ENCODE data around the gene TUFM.
"Not testable (repeated sequence)": the region's sequence is repeated elsewhere in the genome, so short reads cannot be mapped to it uniquely, and the experiment has no call there.

Gene TUFM

DNA sequence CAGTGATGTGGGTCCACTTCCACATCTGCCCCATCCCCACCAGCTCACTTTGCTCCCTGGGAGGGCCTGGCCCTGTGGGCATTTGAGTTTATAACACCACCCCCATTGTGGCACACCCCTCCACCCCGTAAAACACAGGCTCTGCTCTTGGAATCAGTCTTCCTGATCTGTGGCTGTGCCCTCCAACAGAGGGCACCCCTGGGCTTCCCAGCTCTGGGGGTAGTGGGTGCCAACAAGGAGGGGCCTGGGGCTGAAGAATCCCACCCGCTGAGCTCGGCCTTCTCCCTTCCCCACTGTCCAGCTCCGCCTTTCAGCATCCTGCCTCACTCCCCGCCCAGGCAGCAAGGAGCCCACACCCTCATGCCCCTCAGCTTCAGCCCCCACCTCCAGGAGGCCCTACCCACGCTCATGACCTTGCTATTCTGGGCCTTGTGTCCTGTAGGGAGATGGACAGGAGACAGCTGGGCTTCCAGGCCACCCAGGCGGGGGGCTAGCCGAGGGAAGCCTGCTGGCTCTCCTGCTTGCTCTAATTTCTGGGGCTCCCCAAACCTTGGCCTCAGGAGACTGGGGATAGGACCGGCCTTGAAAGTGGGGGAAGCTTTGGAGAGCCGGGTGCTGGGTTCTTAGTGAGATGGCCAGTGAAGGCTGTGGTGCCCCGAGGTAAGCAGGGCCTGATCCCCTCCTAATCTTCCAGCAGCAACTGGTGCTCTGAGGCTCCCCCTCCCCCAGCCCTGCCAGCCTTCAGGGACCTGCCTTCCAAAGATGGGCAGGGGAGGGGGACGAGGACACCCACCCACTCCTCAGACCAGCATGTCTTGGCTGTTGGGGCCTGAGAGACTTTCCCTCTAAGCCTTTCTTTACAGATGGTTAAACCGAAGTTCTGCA, 29.2 kb upstream of the TUFM start:
- DNase-seq = peak; percentile 63

DNA sequence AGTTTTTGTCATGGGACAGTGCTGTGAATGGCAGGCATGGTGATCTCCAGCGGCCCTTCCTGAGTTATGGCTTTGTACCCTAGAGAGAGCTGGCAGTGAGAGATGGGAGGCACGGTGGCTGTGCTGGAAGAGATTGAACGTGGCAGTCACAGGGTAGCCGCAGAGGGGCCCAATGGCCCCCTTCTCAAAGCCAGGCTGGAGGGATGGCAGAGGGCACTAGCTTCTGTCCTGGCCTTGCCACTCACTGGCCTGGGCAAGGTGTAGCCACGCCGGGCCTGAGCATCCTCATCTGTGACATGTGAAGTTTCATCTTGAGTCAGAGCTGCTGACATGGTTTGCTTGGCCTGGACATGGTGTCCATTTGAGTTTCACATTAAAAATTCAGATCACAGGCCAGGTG, 28.3 kb upstream of the TUFM start:
- DNase-seq = no peak

DNA sequence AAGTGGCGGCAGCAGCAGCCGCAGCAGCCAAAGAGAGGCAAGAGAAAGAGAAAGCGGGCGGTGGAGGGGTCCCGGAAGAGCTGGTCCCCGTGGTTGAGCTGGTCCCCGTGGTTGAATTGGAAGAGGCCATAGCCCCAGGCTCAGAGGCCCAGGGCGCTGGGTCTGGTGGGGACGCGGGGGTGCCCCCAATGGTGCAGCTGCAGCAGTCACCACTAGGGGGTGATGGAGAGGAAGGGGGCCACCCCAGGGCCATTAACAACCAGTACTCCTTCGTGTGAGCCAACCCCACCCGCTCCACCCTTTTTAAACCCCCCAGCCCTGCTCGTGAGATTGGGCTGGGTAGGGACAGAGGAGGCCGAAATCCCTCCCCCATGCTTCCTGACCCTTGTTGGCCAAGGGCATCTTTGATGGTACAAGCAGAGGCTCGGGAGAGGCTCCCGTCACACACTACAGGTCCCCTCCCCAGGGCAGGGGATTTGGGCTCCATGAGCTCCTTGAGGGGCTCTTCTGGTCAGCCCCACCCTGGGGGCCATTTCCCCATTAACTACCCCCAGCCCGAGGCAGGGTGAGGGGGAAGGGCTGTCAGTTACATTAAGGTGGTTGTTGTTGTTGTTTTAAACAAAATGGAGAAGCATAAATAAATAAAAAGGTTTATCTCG, 27.5 kb upstream of the TUFM start:
- DNase-seq = no peak

DNA sequence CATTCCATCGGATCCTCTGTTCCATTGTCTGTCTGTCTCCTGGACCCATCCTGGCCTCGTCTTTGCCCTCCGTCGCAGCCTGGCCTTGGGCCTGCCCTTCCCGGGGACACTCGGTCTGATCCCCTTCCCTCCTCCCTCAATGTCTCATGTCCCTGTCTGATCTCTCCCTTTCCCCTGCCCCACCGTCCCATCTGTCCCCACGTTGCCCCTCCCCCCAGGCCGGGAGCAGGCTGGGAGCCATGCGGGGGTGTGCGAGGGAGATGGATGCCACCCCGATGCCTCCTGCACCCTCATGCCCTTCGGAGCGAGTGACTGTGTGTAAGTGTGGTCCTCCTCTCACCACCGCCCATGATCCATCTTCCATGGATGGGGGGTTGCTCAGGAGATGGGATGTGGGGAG, 26.8 kb upstream of the TUFM start:
- no peak for DNase-seq

DNA sequence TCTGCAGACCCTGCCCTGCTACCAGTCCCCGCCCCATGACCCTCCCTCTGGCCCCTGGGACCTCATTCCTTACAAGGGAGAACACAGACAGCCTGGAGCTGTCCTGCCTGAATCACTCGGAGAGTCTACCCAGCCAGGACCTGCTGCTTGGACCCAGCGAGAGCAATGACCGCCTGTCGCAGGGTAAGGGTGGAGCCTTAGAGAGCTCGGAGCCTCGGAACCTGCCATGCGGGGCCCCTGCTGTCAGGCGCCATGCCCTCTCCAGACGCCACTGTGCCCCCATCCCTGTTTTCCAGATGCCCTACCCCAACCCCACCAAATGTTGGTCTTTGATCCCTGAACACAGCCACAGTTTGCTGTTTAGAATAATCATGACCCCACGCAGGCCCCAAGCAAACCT, 23.1 kb upstream of the TUFM start:
- no peak for DNase-seq

DNA sequence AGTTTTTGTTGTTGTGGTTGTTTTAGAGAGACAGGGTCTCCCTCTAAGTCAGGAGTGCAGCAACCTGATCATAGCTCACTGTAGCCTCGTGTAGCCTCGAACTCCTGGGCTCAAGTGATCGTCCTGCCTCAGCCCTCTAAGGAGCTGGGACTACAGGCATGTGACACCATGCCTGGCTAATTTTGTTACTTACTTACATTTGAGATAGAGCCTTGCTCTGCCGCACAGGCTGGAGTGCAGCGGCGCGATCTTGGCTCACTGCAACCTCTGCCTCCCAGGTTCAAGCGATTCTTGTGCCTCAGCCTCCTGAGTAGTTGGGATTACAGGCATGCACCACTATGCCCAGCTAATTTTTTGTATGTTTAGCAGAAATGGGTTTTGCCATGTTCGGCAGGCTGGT, 21.5 kb upstream of the TUFM start:
- DNase-seq = not testable (repeated sequence)

DNA sequence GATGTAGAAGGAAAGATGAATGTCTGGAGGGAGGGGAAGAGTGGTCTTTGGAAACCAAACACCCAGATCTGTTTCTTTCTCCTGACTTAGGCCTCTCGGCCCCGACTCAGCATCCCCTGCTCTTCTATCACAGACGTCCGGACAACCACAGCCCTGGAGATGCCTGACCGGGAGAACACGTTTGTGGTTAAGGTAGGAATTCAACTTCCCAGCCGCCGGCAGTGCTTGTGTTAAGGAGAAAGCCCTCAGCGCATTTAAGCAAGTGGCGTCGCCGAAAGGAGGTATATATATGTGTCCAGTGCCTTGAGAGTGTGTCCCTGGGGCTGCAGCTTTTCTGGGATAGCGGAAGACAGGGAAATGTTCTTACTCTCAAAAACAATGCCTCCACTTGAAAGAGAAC, 21.1 kb upstream of the TUFM start:
- no peak for DNase-seq

DNA sequence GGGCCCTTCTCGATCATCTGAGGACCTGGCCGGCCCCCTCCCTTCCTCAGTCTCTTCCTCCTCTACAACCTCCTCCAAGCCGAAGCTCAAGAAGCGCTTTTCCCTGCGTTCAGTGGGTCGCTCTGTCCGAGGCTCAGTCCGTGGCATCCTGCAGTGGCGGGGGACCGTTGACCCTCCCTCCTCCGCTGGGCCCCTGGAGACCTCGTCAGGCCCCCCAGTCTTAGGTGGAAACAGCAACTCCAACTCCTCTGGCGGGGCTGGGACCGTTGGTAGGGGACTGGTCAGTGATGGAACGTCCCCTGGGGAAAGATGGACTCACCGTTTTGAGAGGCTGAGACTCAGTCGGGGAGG, 20.3 kb upstream of the TUFM start:
- DNase-seq = no peak

DNA sequence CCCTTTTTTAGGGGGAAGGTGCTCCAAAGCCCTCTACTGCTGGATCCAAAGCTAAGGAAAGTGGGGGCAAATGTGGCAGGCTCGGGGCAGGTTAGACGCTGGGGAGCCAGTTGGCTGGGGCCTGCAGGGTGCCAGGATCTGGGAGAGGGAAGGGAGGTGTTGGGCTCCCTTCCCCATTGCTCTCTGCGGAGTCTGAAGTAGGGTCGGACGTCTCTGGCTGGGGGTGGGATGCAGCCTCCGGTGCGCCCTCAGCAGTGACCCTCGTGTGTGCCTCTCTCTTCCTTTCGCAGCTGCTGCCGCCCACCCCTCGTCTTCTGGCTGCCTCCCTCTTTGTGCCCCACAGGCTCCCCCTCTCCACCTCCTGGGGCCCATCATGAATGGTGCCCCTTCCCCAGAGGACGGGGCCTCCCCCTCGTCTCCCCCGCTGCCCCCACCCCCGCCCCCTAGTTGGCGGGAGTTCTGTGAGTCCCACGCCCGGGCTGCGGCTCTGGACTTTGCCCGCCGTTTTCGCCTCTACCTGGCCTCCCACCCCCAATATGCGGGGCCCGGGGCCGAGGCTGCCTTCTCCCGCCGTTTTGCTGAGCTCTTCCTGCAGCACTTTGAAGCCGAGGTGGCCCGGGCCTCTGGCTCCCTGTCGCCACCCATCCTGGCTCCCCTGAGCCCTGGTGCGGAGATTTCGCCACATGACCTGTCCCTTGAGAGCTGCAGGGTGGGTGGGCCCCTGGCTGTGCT, 19.7 kb upstream of the TUFM start:
- DNase-seq = no peak

DNA sequence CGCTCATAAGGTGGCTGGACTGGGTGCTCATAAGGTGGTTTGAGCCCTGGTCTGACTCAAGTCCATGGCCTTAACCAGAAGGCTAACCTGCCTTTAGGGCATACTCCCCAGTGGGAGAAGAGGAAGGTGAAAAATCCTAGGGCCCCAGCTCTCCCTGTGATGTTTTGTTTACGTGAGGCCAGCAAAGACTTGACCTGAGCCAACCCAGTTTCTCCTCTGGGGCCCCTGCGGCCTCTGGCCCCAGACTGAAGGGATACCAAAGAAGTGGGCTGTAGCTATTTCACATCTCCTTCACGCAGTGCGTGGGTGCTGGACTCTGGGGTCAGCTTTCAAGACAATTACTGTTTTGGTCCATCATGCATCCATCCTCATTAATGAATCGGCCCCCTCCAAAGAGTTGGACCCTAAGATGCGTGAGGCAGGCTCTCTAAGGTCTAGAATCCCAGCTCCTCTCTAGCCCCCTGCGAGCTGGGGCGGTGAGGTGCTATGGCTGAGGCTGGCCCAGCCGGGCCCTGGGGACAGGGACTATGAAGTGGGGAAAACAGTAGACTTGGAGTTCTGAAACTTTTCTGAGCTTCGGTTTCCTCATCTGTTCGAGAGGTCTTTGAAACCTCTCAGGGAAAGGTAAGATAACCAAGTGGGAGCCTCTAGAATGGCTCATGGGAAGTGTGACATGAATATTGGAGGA, 19.0 kb upstream of the TUFM start:
- no peak for DNase-seq

DNA sequence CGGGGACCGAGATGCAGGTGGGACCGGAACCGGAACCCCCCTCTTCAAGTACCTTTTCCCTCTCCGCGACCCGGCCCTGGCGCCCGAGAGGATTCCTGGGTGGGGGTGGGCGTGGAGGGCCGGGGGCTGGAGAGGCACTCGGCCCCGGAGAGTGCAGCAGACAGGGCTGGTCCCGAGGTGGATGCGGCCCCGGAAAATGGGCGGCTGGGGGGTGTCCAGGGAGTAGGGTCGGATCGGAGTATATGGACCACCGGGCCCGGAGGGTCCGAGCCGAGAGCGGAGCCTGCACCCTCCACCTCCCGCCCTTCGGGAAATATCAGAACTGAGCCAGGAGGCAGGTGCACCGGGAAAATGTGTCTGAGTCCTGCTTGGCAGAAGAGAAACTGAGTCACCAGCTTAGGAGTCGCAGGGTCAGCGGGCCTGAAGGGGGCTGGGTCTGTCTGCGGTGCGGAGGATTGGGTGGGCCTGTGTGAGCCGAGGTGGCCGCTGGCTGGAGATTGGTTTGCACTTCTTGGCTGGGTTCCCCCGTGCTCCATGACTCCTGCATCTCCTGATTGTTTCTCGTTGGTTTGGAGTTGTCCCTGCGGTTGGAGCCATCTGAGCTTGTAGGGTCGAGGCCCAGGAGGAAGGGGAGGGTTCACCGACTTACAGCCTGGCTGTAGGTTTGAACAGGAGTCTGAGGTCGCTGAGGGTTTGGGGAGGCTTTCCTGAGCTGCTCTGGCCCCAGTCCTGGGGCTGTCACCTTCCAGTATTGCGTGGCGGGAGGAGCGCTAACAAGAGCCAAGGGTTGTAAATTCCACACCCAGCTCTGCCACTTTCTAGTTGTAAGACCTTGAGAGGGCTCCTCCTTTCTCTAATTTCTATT, 18.0 kb upstream of the TUFM start:
- DNase-seq = peak; percentile 67

DNA sequence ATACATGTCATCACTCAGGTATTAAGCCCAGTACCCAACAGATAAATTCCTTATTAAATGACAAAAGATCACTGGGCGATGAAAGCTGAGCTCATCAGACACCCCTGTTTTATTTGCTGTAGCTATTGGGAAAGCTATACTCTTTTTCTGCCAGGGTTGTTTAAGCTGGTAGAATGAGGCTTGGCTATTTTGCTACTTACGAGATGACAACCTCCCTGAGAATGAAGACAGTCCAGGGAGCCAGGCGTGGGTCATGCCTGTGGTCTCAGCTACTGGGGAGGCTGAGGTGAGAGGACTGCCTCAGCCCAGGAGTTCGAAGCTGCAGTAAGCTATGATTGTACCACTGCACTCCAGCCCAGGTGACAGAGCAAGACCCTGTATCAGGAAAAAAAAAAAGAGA, 13.2 kb upstream of the TUFM start:
- DNase-seq = no peak

DNA sequence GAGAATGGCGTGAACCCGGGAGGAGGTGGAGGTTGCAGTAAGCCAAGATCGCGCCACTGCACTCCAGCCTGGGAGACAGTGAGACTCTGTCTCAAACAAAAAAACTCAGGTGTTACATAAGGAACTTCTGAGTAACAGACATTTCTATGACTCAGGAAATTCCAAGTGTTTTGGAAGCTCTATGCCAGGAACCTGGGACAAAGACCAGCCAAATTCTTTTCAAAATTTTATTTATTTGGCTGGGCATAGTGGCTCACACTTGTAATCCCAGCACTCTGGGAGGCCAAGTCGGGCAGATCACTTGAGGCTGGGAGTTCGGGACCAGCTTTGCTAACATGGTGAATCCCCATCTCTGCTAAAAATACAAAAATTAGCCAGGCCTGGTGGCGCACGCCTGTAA, 12.3 kb upstream of the TUFM start:
- no peak for DNase-seq

DNA sequence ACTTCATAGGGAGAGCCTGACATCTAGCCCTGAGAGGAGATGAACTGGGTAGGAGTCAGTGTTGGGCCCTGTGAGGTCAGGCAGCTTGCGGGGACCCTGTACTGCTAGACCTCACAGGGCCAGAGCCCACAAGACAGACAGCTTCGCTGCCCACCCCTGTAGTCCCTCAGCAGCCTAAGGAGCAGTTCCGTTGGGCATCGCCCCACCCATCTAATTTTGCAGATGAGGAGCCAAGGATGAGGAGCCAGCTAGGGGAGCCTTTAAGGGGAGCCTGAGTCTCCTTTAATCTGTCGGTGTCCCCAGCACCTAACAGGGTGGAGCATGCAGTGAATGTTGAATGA, 755 bp upstream of the TUFM start:
- DNase-seq = no peak

DNA sequence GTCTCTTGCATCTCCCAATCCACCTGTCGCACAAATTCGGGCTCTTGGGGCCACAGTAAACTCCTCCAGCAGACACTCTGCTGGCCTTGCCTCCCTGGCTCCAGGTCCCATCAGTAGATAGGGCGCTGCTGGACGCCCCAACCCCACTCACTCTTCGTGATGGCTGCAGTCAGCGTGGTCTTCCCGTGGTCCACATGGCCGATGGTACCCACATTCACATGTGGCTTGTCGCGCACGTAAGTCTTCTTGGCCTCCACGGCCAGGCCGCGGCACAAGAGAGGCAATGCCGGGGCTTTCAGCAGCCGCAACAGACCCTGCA, 428 bp downstream of the TUFM start:
- no peak for DNase-seq

DNA sequence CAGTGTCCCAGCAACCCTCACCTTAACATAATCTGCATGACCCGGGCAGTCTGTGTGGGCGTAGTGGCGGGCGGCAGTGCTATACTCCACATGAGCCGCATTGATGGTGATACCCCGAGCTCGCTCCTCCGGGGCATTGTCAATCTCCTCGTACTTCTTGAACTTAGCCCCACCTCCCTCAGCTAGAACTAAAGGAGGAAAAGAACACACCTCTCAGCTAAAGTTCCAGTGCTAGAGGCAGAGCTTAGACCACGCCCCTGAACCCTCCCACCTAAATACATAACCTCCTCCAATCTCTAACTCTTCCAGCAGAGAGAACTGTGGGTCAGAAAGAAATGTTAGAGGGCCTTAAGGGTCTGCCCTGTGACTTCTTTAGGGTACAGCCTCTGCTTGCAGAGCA, 855 bp downstream of the TUFM start:
- no peak for DNase-seq

DNA sequence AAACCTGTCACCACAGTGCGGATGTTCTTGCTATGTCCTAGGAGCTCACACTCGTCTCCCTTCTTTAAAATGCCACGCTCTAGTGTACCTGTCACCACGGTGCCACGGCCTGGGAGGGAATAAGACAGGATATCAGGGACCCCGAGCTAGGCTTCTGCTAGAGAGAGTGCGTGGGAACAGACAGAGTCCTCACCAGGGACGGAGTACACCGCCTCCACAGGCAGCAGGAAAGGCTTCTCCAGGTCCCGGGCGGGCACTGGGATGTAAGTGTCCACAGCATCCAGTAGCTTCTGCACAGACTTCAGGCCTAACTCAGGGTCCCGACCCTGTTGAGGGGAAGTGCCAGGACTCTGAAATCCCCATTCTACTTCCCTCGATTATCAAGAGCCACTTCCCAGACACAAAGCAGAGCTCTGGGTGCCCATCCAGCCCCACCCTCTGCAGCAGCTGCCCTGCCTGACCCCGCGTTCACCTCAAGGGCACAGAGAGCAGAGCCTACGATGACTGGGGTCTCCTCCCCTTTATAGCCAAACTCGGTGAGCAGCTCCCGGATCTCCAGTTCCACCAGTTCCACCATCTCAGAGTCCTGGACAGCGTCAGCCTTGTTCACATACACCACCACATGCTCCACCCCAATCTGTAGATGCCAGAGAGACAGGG, 1.8 kb downstream of the TUFM start:
- DNase-seq = no peak

DNA sequence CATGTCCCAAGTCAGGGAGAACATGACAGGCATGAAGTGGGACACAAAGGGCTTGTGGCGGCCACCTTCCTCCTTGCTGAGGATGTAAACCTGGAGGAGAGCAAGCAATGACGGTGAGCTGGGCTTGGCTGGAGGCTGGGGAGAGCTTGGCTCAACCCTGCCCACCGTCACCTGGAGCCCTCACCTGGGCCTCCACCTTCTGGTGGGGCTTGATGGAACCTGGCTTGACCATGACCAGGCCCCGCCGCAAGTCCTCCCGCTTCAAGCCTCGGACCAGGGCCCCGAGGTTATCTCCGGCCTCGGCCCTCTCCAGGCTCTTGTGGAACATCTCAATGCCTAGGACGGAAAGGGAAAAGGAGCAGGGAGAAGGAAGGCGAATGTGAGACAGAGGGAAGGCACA, 2.4 kb downstream of the TUFM start:
- no peak for DNase-seq

DNA sequence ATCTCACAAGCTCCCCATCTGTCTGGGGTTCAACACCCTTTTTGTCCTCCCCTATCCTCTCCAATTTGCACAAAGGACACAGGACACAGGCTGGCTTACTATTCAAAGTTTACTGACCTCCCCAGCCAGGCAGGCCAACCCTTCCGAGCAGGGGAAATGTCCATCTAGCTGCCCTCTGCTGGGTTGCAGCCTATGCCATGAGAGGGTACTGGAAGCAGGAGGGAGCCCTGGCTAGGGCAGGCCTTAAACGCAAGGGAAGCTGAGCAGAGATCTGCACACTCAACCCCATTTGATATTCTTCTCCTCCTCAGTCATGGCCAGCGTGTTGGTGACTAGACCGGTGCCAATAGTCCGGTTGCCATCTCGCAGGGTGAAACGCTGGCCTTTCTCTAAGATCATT, 3.5 kb downstream of the TUFM start:
- no peak for DNase-seq

DNA sequence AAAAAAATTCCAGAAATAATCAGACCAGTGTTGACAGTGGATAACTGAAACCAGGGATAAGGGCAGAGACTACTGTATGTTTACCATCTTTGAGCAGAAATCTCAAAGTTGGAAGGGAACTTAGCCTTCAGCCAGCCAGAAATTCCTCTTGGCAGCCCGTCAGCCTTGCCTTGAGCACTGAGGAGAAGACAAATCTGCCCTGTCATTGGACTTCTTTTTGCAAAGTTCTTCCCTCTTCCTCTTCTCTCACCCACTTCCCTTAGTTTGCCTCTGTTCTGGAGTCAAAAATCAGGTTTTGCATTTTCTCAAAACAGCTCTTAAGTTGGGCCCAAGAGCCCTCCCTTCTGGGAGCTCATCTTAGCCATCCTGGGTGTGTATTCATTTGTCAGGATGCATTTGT, 6.2 kb downstream of the TUFM start:
- no peak for DNase-seq

DNA sequence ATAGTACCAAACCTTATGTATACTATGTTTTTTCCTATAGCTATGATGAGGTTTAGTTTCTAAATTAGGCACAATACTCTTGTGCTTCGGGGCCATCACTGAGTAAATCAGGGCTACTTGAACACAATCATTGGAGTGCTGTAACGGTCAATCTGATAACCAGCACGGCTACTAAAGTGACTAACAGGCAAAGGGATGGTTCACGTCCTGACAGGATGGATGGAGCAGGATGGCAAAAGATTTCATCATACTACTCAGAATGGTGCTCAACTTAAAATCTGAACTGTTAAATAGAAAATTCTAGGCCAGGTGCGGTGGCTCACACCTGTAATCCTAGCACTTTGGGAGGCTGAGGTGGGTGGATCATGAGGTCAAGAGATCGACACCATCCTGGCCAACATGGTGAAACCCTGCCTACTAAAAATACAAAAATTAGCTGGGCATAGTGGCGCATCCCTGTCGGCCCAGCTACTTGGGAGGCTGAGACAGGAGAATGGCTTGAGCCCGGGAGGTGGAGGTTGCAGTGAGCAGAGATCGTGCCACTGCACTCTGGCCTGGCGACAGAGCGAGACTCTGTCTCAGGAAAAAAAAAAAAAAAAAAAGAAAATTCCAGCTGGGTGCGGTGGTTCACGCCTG, 7.0 kb downstream of the TUFM start:
- no peak for DNase-seq

DNA sequence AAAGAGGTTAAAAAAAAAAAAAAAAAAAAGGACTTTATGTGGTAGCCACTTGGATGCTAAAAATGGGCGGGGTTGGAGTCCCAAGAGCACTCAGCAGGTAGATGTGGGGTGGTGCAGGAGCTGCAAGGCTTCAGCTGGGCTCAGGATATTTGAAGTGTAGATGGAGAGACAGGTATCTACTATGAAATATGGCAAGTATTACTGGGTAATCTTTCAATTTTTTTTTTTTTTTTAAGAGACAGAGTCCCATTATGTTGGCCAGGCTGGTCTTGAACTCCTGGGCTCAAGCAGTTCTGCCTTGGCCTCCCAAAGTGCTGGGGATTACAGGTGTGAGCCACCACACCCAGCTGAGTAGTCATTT, 7.6 kb downstream of the TUFM start:
- no peak for DNase-seq
